Kidney (tissue), 14 donors: Measurements from ENCODE around the gene DTYMK. TPM values are rescaled to one million over a fixed set of nuclear protein-coding genes. Genes with fewer than 3 reads are reported as not detected.
A peak's percentile ranks its signal among the peaks of the same experiment; 100 is the strongest.

Experiments used
- DNase-seq, 5 donors: peaks; one replicate each; pipeline ENCODE4 v3.0.0-alpha.2; 2013 to 2020
- FAIRE-seq: peaks from 2 replicates; lab custom pipeline; 2012; peaks lifted over from hg19 to GRCh38; lab: Jason Lieb, UNC
- H3K27ac ChIP-seq, 2 donors: one replicate each; pipeline ENCODE4 v1.7.0; 2013; ENCODE audit warnings: low read depth in 2 of 2, low read length in 2 of 2, inconsistent platforms in 1 of 2
- H3K27me3 ChIP-seq: one replicate; pipeline ENCODE4 v1.7.1; 2013; ENCODE audit warnings: low read length, inconsistent platforms; ENCODE audit not compliant: control insufficient read depth, insufficient read depth
- H3K36me3 ChIP-seq, 3 donors: one replicate each; pipeline versions ENCODE4 v1.7.0 to v1.7.1; 2013; ENCODE audit warnings: low read length in 3 of 3, control low read depth in 1 of 3, inconsistent platforms in 1 of 3; ENCODE audit not compliant: insufficient read depth in 3 of 3, control insufficient read depth in 2 of 3
- H3K4me1 ChIP-seq, 3 donors: one replicate each; pipeline versions ENCODE4 v1.7.0 to v1.7.1; 2013; ENCODE audit warnings: low read length in 3 of 3, inconsistent platforms in 1 of 3, low read depth in 1 of 3; ENCODE audit not compliant: control insufficient read depth in 2 of 3, insufficient read depth in 2 of 3
- H3K4me3 ChIP-seq, 3 donors: one replicate each; pipeline versions ENCODE4 v1.7.0 to v1.8.1; 2013; ENCODE audit warnings: low read length in 3 of 3, control low read depth in 1 of 3, inconsistent platforms in 1 of 3
- H3K9ac ChIP-seq, 3 donors: one replicate each; pipeline versions ENCODE4 v1.7.0 to v1.7.1; 2013; ENCODE audit warnings: low read length in 3 of 3, control low read depth in 1 of 3, inconsistent platforms in 1 of 3
- H3K9me3 ChIP-seq, 3 donors: one replicate each; pipeline versions ENCODE4 v1.7.0 to v1.7.1; 2013; ENCODE audit warnings: low read length in 3 of 3, control low read depth in 1 of 3, inconsistent platforms in 1 of 3; ENCODE audit not compliant: control insufficient read depth in 2 of 3, insufficient read depth in 1 of 3
- CTCF ChIP-seq: IDR thresholded peaks from 3 replicates; pipeline ENCODE4 v1.5.1; 2012; ENCODE audit warnings: mild to moderate bottlenecking, moderate library complexity, borderline replicate concordance; ENCODE audit not compliant: insufficient read depth; ENCODE audit errors: extremely low read depth
- intact Hi-C: fragments of 100-400 bp; cut with DNase I; formaldehyde crosslinking; loops from one replicate; pipeline ENCODE4 v1.11.1; 2022
- polyA plus RNA-seq: library from polyadenylated mRNA; stranded (reverse); fragments of 350-450 nt; fragmentation: Illumina TruSeq; extraction: RNeasy Lipid Tissue Mini Kit (QIAGEN cat#74804); gene quantifications from one replicate; pipeline ENCODE4 v1.2.3, GENCODE V29; 2014; ENCODE audit warnings: low read depth, low replicate concordance; ENCODE audit not compliant: insufficient read depth
- total RNA-seq: library from RNA; stranded (reverse); fragmentation: NEBNext Ultra II Directional; extraction: Animal tissue kit (Norgen Biotek cat#: 25700); gene quantifications from one replicate; pipeline ENCODE4 v1.2.1, GENCODE V29; 2021
- donor health status: control.
- donor health status: control.
- donor health status: control.
- donor health status: control.
- donor health status: control.
- donor health status: DM: yes; HTN: yes; CAD: no.
- donor health status: Normal renal cell carcinoma (clear cell type).

DTYMK gene
- total and polyA plus RNA-seq, 2 donors from 2014 or later: 19.0 to 27.1 TPM

- intact Hi-C loops: no loop called here
- TF ChIP-seq CTCF: no peak
- Histone ChIP-seq H3K27me3 (no peaks in the 10 kb centered on the region), H3K9ac (no peak overlapping the region), H3K4me1 (no peaks in the 10 kb centered on the region), H3K9me3 (no peaks in the 10 kb centered on the region), H3K27ac (no peak overlapping the region), H3K4me3 (no peak overlapping the region), H3K36me3 (peaks cover 14 to 39% (median 28%) of the 10 kb centered on the region in 3 donors)
- FAIRE-seq: no peak
- no peak for DNase-seq
Observed at GRCh38 chr2:241708879-241709278, 22.3 kb upstream of the DTYMK start.

- no peak for DNase-seq
- FAIRE-seq: no peak
- no peak overlapping the region for H3K9ac ChIP-seq
- H3K4me1 ChIP-seq: peaks cover 0 to 7% (median 4%) of the 10 kb centered on the region in 3 donors
- H3K27me3 ChIP-seq: no peaks in the 10 kb centered on the region
- no peak for TF ChIP-seq CTCF
- no peaks in the 10 kb centered on the region for H3K9me3 ChIP-seq
- peaks cover 14 to 27% (median 18%) of the 10 kb centered on the region in 3 donors for H3K36me3 ChIP-seq
- no peak overlapping the region for H3K4me3 ChIP-seq
- intact Hi-C loops: no loop called here
- no peak overlapping the region for H3K27ac ChIP-seq
Observed at GRCh38 chr2:241706537-241706936, 19.9 kb upstream of the DTYMK start.

DNA sequence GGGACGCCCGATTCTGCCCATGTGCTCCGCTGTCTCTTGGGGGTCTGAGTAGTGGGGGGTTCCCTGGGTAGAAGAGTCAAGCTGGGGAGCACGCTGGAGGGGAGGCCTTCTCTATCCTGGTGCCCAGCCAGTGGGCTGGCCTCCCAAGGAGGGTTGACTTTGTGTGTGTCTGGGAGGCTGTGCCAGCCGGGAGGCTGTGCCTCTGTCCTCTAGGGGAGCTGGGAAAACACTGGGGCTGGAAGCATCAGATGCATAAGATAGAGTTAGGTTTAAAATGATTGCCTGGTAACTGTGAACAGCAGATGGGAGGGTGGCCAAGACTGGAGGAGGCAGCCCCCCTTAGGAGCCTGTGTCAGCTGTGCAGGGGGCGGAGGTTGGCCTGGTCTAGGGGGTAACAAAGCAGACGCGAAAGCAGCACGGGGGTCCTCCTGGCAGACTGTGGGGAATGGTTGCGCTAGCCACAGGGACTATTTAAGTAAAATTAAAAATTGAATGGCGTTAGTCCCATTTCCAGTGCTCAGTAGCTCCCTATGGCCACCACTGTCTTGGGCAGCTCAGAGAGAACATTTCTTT lies 16.5 kb upstream of the DTYMK start:
- Histone ChIP-seq H3K9ac (peak overlapping the region in 2 of 3 donors; percentile 17 to 67), H3K27me3 (no peaks in the 10 kb centered on the region), H3K27ac (peak overlapping the region in 1 of 2 donors; percentile 32), H3K9me3 (no peaks in the 10 kb centered on the region), H3K36me3 (peaks cover 5 to 10% (median 7%) of the 10 kb centered on the region in 3 donors), H3K4me3 (peak overlapping the region; percentile 30 to 62 (median 59)), H3K4me1 (peaks cover 0 to 7% (median 4%) of the 10 kb centered on the region in 3 donors)
- intact Hi-C loops: no loop called here
- no peak for FAIRE-seq
- no peak for TF ChIP-seq CTCF
- DNase-seq: peak in 1 of 5 donors; percentile 26
